G401.6 (cell line): Measurements from ENCODE around the gene RPS21.
"Not testable (repeated sequence)": the region's sequence is repeated elsewhere in the genome, so short reads cannot be mapped to it uniquely, and the experiment has no call there.

Experiments used
- FAIRE-seq: peaks from 2 replicates; lab custom pipeline; 2012; peaks lifted over from hg19 to GRCh38; lab: Jason Lieb, UNC

RPS21 gene

DNA sequence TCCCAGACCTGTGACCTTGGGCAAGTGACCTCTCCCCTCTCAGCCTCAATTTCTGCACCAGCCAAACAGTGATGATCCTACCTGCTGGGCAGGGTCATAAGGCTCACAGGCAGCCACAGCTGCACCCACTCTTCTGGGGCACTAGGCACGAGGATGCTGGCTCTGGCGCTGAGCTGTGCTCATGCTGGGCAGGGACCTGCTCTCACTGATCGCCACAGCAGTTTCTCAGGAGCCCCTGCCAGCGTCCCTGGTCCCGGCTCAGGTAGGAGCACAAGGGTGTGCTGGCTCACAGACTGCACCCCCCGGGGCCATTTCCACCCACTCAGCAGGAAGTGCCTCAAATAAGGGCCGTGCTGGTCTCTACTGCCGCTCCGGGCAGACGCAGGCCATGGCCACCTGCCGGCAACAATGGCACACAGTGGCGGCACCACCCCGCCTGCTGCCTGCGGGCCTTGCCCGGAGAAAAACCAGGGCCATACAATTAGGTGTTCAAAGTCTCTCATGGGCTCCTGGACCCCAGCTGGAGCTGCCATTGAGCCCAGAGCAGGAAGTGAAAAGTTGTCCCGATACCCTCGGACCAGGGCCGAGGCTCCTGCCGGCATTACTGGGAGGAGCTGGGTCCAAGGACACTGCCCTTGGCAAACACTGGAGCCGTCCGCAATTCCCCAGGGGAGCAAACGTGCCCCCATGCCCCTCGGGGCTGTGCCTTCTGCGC, 24.7 kb downstream of the RPS21 start:
- FAIRE-seq = no peak

DNA sequence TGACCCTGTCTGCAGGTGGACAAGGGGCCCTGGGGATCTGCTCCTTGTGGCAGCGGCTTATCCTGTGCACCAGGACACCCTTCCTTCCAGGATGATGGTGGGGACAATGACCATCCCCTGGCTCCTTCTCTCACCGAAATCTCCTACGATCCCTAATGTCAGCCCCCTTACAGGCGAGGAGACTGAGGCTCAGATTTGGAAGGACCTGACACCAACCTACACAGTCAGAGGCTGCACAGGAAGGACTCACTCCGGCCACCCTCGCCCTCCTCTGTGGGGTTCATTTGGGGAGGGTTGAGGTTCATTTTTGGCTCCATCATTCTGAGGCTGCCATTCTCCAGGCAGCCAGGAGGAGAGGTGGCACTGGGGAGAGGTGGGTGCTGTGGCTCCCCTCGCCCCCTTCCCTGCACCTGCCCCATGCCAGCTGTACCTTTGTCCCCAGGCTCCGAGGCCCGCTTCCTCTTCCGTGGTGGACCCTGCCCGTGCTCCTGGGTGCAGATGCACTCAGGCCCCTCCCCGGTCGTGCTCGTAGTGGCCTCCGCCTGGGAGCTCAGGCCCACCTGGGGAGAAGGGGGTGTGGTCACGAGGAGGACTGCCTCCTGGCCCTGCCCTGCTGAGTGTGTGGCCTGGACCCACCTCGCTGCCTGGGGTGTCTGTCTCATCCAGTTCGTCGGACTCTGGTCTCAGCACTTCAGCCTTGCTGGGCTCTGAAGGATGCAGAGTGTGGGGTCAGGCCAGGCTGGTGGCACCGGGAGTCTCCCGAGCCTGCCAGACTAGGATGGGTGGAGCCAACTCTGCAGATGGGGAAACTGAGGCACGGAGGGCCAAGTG, 25.5 kb downstream of the RPS21 start:
- no peak for FAIRE-seq

- no peak for FAIRE-seq
Measured at GRCh38 chr20:62413025-62413570, 26.2 kb downstream of the RPS21 start.

DNA sequence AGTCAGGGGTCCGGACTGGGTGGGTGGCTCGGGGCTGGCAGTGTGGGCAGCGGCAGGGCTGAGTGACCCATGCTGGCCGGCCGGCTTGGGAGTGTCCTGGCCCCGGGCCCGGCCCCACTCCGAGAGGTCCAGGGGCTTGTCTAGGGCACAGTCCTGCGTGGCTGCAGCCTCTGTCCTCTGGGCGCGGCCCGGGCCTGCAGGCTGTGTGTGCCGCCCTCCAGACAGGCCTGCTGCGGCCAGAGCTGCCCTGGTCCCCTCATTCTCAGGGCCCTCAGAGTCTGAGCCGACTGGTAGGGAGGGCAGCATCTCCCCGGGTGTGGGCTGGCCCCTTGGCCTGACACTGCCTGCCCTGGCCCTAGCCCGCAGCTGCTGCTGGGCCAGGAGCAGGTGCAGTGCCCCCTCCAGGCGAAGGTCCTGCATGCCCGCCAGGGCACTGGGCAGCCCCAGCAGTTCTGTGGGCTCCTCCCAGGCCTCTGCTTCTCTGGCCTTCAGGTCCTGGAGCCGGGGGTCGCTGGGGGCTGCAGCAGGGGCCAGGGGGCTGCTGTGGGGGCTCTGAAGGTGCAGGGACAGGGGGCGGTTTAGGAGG, 27.1 kb downstream of the RPS21 start:
- no peak for FAIRE-seq

GRCh38 chr20:62415354-62416111, 28.6 kb downstream of the RPS21 start:
- no peak for FAIRE-seq

DNA sequence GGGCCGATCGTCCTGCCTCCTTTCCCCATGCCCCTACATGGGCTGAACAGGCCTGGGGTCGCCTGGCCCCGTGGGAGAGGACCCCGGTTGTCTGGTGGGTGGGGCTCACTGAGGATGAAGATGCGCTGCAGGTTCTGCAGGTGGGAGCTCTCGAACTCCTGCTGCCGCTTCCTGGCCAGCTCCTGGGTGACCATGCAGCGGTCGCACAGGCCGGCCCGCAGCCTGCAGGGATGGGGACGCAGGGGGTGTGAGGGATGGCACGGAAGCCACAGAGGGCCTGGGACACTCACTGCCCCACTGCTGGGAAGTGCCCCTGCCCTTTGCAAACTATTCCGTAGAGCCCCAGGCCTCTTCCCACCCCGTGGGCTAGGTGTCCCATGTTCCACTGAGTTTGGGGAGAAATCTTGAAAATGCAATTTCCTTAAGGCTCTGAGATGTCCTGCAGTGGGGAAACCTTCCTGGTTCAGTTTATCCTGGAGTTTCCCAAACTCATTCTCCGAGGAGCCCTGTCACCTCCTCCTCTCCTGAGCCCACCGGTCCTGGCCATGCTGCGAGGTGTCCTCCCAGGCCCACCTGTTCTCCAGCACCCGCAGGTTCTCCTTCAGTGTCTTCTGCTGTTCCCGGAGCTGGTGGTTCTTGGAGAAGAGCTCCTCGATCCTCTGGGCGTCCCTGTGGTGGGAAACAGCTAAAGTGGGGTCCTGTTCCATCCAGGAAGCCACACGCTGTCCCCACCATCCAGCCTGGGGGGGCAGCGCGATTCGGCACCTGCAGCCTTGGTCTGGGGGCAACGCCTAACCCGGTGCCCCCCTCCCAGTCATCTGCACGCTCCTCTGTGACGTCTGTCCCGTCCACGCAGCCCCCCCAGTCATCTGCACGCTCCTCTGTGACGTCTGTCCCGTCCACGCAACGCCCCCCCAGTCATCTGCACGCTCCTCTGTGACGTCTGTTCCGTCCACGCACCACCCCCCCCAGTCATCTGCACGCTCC, 30.0 kb downstream of the RPS21 start:
- no peak for FAIRE-seq

GRCh38 chr20:62417981-62418708, 31.2 kb downstream of the RPS21 start:
- FAIRE-seq = no peak

GRCh38 chr20:62418709-62419487, 32.0 kb downstream of the RPS21 start:
- FAIRE-seq = no peak

GRCh38 chr20:62419759-62420158, 32.9 kb downstream of the RPS21 start:
- no peak for FAIRE-seq

- FAIRE-seq = no peak
Measured at GRCh38 chr20:62420846-62421715, 34.2 kb downstream of the RPS21 start.

DNA sequence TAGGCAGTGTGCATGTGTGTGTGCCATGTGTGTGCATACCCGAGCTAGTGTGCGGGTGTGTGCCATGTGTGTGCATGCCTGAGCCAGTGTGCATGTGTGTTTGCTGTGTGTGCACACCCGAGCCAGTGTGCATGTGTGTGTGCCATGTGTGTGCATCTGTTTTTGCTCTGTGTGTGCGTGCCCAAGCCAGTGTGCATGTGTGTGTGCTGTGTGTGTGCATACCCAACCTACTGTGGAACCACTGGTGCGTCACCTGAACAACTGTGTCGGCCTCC, 34.8 kb downstream of the RPS21 start:
- FAIRE-seq = no peak

DNA sequence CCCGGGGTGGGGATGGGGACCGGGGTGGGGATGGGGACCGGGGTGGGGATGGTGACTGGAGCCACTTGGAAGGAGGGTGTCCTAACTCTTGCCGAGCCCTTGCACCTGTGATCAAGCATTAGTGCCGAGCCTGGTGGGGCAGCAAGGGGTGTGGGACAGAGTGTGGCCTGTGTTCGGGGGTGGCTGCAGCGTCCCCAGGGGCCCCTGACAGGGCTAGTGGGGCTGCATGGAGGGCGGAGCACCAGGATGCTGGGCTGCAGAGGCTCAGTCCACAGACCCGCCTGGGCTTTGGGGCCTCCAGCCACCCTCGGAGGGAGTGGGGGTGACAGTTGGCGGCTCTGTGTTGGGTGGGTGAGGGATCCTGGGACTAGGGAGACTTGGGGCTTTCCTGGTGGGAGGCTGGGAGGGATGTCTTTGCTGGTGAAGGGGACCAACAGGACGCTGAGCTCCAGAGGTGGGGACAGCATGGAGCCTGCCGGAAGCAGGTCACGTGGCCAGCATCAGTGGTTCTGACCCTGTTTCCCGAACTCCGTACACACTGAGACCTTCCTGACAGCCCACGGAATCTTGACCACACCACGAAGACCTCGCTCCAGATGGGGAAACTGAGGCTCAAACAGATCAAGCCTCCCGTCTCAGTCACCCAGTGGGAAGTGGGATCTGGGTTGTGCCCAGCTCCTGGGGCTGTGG, 35.9 kb downstream of the RPS21 start:
- FAIRE-seq = no peak

DNA sequence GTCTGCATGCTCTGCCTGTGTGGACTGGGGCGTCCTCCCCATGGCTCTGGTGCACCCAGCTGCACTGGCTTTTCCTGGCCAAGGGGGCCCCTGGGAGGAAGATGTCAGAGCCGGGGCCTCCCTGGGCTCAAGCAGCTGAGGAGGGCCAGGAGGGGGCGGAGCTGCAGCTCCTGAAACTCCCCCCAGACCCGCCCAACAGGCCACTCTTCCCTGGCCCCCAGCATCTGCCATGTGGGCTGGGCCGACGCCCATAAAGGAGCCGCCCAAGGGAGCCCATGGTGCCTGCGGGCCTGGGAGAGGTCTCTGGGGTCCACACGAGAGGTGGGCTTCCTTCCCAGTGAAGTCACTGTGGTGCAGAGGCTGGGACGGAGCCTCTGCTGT, 36.4 kb downstream of the RPS21 start:
- FAIRE-seq = no peak

DNA sequence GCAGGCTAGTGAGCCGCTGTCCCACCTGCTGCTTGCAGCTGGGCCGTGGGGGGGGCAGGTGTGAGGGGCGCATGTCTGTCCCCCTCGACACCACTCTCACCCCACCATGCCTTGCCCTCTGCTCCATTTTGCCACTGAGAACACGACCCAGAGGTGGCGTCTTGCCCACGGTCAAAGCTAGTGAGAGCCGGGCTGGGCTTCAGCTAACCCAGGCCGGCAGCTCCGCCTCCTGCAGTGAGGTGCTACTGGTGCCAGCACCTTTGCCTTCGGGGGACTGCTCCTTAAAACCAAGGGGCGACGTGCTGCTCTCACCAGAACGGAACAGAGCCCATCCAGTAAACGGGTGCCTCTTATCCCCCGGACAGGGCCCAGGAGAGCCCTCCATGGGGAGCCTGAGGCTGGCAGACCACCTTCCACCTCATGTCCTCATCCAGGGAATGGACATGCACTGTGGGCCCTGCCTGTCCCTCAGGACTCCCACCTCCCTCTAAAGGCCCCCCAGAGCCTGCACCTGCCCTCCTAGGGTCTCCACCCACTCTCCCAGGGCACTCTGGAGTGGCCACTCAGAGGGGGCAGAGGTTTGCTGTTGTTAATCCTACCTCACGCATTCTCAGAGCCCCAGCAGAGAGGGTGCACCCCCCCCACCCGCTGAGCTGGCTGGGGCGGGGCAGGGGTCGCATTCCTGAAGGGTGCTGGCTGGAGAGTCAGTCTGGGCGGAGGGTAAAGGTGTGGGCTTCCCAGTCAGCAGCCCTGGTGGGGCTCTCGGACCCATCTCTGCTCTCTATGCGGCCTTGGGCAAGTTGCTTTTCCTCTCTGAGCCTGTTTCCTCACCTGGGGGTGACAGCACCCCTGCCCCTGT, 37.6 kb downstream of the RPS21 start:
- no peak for FAIRE-seq

- no peak for FAIRE-seq
Measured at GRCh38 chr20:62425281-62426058, 38.6 kb downstream of the RPS21 start.

DNA sequence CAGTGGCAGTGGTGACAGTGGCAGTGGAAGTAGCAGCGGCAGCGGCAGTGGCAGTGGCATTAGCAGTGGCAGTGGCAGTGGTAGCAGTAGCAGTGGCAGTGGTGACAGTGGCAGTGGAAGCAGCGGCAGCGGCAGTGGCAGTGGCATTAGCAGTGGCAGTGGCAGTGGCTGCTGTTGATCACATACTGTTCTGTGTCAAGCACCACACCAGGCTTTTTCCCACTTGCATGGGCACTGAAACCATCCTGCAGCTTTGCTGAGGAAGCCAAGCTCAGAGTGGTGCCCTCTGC, 39.1 kb downstream of the RPS21 start:
- not testable (repeated sequence) for FAIRE-seq

DNA sequence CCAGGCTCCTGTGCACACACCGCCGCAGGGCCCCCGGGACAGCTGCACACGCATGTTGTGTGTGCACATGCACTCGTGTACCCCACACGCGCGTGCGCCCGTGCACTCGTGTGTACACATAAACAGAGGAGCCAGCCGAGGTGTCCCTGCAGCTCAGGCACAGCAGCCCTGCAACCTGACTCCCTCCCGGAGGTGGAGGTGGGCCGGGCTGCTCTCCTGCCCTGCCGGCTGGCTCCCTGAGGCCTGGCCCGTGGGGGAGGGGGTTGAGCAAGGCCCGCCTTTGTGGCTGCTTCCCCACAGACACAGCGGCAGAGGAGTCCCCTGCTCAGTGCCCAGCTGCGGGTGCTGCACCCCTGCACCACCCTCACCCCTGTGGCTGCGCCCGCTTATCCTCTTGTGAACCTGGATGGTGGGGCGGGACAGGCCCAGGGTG, 39.8 kb downstream of the RPS21 start:
- no peak for FAIRE-seq
